GM18519 (cell line): ENCODE measurements around the gene ACSF3.

Experiments used
- ATAC-seq: cut with Tn5 transposase; IDR thresholded peaks from one replicate; pipeline ENCODE4 v1.9.1; 2021; ENCODE audit warnings: mild to moderate bottlenecking, moderate library complexity; ENCODE audit not compliant: unreplicated experiment, low FRiP score

Gene ACSF3

DNA sequence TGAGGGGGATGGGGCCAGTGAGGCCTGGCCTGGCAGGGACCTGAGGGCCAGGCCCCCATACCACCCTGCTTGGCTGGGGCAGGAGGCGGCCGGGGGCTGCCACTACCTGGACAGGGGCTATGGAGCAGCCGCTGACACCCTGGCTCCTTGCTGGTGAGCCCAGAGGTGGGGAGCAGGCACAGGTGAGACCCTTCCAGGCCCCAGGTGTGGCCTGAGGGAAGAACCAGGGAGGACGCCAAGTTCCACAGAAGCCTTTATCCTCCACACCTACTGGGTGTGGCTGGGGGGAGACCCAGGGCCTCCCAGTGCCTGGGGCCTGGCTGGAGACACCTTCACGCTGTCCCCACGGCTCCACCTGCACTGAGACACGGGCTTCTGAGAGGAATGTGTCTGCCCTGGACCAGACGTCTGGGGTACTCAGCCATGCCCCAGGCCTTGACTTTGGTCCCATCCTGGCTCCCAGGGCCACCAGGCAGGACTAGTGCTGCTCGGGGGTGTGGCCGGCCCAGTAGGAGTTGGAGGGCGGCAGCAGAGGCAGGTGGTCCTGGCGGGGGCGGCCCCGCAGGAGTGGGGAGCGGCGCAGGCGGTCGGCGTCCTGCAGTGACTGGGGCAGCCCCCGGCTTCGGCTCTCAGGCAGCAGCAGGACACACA, 102.0 kb downstream of the ACSF3 start:
- ATAC-seq: no peak

DNA sequence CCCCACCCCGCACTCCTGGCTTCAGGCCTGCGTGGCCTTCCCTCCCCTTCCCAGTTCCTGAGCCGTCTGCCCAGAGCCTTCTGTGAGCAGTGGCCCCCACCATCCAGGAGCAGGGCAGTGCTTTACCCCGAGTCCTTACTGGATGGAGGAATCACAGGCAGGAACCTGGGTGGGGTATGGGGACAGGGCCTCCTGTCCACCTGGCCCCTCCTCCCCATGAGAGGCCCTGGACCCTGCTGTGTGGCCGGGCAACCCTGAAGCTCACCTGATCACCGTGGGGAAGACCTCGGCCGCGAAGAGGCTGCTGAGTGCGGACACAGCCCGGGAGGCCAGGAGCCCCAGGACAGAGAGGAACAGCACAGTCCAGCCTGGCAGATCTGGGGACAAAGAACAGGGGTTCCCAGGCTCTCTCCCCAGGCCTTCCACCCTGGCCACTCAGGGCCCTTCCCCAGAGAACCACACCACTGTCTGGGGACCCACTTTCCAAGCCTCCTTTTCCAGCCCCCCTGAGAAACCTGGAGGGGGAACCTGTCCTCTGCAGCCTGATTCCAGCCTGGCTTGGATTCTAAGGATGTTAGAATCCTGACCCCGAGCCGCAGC, 103.5 kb downstream of the ACSF3 start:
- ATAC-seq: no peak

DNA sequence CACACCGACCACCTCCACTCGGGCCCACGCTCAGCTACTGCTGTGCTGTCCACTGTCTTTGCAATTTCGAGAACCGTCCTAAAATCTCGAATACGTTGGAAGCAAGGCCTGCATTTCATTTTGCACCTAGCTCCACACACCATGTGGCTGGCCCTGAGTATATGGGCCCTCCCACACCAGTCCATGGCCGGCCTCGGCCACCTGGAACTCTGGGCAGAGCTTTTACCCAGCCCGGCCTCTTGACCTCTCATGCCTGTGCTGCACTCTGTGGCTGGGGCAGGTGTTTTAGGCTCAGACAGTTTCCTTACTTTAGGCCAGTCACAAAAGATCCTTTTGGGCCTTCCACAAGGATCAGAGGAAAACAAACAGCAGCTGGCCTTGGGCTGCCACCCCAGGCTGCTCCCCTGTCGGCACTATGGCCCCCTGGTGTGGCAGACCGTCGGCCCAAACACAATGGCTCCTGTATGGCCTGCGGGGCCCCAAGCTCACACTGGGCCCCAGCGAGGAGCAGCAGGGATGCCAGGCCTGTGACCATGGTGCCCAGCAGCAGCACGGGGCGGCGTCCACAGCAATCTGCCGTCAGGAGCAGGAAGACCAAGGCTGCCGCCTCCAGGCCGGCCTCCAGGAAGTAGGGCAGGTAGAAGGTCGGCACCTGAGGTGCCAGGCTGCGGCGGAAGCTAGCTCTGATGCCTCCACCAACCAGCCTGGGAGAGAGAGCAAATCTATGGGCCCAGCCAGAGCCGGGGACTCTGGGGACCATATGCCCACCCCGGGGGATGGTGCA, 104.2 kb downstream of the ACSF3 start:
- no peak for ATAC-seq

DNA sequence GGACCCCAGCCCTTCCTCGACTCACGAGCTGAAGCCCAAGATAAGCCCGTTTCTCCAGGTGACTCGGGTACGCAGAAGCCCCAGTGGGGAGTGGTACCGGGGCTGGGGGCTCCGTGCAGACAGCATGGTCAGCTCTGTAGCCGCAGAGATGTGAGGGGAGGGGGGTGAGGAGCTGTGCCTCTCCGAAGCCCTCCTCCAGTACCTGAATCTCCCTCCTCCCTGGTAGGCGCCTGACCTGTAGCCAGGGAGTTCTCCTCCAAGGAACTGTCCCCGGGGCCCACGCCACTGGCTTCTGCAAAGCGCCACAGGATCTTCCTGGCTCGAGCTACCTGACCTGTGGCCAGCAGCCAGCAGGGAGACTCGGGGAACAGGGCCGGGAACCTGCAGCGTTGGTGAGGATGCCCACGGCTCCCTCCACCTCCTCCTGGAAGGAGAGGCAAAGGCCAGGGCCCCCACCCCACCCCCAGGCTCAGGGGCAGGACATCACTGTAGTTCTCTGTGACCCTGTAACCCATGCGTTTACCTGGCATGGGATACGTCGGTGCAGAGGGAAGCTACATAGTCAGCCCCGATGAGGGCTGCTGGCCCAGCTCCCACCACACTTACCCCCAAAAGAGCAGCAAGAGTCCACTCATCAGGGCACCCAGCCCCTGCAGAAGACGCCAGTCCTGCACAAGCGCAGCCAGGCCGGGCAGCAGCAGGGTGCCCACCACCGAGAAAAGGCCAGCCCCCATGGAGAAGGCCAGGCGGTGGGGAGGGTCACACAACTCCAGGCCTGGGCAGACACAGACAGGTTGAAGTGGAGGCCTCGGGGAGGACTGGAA, 105.0 kb downstream of the ACSF3 start:
- ATAC-seq: no peak

DNA sequence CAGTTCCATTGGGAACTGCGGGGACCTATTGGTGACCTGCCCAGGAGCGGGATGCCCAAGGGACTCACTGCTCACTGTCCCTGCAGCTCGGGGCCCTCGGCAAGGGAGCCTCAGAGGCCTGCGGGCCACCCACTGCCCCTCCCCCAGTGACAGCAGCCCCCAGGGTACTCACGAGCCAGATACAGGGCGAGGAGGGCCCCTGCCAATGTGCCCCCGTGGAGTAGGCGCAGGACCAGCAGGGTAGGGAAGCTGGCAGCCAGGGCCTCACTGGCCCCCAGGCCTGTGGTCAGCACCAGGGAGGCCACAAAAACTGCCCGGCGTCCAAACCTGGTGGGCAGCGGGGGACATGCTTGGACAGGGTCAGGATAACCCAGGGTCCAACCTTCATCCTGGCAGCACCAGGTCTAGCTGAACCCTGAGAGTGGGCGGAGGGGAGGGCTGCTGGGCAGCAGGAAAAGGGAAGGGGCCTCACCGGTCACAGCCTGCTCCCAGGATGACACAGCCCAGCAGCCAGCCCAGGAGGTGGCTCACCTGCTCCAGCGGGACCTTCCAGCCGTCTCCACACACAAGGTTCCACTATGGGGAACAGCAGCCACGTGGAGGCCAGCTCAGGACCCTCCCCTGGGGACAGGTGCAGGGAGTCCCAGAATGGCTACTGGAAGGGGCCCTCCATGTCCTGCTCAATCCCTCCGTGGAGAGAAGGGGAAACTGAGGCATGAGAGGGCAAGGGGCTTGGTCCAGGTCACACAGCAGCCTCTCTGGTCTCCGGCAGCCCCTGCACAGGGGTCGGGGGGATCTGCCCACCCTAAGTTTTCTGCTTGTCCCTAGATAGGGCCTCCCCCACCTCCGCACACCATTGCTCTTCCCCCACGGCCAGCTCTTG, 105.8 kb downstream of the ACSF3 start:
- ATAC-seq: no peak

DNA sequence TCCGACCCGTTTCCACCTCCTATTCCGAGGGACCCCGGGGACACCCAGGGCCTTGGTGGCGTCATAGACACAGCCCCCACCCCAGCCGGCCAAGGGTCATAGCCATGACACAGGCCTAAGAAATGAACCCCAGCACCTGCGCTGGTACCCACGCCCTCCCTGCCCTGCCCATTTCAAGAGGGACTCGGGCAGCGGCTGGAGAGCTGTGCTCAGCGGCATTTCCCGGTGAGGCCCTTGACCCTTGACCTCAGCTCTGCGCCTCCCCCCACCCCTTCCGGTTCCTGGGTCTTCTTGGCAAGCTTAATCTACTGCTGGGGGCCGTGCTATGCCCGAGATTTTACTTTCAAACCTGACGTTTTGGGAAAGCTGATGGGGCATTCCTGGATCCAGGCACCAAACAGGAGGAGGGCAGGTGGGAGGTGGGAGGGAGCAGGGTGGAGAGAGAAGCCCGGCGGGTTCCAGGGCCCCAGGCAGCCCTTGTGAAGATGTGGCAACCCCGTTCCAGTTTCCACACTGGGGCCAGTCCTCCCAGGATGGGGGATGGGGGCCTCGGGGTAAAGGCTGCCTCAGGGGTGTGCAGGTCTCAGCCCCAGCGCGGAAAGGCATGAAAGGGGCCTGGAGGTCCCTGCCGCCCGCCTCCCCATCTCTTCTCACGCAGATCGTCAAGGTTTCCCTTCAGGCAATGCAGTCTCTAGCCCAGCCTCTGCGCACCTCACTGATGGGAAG, 106.6 kb downstream of the ACSF3 start, which contains the start of gene SLC22A31:
Gene SLC22A31, minus strand, starts transcription at position 414 of the 726 bp plus-strand sequence. Its CDS starts 36 bp downstream, at position 378.
- ATAC-seq: no peak

DNA sequence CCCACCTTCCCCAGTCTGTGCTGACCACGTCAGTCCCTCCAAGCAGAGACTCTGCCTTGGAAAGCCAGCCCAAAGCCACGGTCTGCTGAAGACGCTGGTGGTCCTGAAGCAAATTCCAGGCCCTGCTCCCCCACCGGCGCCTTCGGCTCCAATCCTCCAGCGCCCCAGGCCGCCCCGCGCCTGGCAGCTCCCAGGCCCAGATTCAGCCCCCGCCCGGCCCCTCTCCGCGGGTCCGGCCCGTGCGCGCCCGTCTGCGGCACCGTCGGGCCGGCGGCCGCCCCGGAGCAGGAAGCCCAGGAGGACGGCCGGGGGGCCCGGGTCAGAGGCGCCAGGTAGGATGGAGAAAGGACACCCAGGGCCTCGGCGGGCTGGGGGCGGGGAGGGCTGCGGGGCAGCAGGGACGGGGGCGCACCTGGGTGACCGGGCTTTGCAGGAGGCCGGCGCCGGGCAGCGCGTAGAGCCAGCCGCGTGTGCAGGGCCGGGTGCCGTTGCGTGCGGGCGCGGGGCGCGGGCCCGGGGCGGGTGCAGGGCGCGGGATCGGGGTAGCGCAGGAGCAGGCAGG, 107.3 kb downstream of the ACSF3 start:
- no peak for ATAC-seq

DNA sequence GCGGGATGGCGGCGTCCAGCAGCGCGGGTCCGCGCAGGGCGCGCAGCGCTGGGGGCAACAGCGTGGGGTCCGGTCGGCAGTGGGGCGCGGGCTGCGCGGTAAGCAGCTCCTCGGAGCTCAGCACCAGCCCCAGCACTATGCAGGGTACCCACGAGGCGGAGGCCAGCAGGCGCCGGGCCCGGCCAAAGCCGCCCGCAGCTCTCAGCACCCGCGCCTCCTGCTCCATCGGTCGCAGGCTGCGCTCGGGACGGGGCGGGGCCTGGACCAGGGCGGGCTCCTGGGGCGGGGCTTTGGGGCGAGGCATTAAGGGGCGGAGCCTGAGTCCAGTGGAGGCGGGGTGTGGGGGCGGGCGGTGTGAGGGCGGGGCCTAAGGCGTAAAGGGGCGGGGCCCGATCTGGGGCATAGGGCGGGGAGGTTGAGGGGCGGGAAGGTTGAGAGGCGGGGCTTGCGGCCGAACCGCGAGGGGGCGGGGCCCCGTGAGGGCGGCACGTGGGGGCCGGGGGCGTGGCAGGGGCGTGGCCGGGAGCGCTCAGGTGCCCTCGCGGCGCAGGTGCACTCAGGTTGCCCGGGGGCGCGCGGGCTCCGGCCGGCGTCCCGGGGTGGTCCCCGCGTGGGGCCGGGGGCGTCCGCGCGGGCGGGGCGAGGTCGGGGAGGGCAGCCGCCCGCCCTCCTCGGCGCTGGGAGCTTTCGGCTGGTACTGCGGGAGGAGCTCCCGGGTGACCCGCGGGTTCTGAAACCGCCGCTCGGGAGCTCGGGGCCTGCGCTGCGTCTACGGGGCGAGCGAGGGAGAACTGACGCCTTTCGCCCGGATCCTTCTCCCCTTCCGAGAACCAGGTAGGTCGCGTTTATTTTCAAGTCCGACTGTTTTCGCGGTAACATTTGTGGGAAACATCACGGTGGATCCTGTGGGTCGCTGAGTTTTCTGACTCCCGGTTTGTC, 108.1 kb downstream of the ACSF3 start:
- ATAC-seq: no peak

DNA sequence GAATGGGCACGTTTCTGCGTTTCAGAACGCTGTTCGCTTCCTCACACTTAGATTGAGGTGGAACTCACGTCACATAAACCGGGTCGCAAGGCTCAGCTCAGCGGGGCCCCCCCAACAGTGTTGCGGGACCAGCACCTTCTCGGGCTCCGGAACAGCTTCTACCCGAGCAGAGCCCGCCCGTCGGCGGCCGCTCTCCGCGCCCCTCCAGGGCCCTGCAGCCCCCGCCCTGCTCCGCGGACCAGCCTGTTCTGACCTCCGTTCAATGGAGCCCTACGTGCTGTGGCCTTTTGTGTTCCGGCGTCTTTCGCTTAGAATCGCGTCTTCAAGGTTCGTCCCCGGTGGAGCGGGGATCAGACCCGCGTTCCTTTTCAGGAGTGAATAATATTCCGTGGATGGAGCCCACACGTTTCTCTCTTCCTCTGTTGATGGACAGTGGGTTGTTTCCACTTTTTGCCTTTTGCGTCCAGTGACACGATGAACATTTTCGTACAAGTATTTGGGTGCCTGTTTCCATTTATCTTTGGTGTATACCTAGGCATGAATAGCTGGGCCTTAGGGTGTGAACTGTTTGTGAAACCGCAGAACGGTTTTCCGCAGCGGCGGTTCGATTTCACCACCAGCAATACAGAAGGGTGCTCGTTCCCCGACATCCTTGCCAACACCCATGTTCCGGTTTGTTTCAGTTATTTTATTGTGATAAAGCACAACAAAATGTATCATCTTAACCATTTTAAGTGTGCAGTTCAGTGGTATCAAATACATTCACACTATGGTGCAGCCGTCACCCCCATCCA, 109.0 kb downstream of the ACSF3 start:
- ATAC-seq: no peak
